HFF-Myc (cell line): Measurements from ENCODE around the gene AMPH.

Source experiments
- DNase-seq: peaks from one replicate; pipeline ENCODE4 v3.0.0-alpha.2; 2011; ENCODE audit warnings: low read depth; ENCODE audit errors: extremely low read depth
- H3K4me3 ChIP-seq: replicated peaks from 2 replicates; pipeline ENCODE4 v1.5.1; 2011; ENCODE audit warnings: low read depth, mild to moderate bottlenecking, control low read depth, low read length
- TF ChIP-seq, protein P1 (sequence below): IDR thresholded peaks from 2 replicates; pipeline ENCODE4 v1.5.1; 2012; ENCODE audit warnings: mild to moderate bottlenecking, low read depth, low read length, control low read depth; ENCODE audit errors: missing control alignments

Gene AMPH

DNA sequence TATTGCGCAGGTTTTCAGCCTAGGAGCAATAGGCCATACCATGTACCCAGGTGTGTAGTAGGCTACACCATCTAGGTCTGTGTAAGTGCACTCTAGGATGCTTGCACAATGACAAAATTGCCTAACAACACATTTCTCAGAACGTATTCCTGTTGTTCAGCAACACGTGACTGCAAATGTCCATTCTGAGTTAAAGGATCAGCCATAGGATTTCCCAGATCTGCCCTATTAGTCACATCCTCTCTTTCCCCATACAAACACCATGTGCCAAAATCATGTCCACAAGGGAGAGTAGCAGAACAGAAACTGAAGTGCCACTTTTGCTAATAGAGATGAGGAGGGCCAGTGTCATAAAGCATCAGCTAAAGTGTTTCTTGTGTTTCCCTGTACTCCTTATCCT is 42.6 kb upstream of the AMPH start:
- TF ChIP-seq, protein P1, sequence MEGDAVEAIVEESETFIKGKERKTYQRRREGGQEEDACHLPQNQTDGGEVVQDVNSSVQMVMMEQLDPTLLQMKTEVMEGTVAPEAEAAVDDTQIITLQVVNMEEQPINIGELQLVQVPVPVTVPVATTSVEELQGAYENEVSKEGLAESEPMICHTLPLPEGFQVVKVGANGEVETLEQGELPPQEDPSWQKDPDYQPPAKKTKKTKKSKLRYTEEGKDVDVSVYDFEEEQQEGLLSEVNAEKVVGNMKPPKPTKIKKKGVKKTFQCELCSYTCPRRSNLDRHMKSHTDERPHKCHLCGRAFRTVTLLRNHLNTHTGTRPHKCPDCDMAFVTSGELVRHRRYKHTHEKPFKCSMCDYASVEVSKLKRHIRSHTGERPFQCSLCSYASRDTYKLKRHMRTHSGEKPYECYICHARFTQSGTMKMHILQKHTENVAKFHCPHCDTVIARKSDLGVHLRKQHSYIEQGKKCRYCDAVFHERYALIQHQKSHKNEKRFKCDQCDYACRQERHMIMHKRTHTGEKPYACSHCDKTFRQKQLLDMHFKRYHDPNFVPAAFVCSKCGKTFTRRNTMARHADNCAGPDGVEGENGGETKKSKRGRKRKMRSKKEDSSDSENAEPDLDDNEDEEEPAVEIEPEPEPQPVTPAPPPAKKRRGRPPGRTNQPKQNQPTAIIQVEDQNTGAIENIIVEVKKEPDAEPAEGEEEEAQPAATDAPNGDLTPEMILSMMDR, result no peak
- DNase-seq, result peak; percentile 70
- no peak overlapping the region for H3K4me3 ChIP-seq

DNA sequence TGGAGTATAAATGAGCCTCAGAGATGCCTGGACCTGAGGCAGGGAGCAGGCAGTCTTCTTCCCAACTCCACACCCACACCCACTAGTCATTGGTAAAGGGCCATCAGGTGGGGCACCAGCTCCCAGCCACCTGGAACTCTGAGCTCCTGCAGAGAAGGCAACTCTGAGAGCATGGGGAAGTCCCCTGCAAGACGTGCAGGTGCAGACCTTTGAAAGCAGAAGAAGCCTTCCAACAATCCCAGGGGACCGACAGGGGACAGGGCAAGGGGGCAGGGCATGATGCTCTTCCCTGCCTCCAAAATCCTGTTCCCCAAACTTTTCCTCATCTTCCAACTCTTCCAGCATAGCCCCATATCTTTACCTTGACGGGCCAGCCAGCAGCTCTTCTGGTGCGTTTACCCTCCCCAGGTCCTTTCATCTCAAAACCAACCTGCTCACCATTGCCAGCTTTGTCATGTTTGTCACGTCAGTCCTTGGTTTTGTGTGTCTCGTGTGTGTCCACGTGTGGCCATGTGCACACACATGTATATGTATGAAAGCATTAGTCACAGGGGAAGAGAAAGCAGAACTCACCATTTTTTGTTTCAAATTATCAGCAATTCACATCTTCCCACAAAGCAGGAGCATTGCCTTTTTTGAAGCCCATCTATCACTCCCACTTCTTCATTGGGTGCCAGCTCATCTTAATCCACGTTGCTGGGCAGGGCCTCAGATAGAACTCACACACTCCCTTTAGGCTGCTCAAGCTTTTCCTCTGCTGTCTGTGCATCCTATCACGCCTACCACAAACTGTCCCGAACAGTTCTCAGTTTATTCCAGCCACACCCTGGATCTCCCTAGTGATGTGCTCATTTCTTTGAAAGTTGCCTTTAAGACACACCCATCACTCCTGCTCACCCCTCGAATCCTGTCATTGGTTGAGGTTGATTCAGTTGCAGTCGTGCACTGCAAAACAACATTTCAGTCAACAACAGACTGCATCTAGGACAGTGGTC is 41.0 kb upstream of the AMPH start:
- TF ChIP-seq, protein P1, result no peak
- no peak overlapping the region for H3K4me3 ChIP-seq
- DNase-seq, result no peak

DNA sequence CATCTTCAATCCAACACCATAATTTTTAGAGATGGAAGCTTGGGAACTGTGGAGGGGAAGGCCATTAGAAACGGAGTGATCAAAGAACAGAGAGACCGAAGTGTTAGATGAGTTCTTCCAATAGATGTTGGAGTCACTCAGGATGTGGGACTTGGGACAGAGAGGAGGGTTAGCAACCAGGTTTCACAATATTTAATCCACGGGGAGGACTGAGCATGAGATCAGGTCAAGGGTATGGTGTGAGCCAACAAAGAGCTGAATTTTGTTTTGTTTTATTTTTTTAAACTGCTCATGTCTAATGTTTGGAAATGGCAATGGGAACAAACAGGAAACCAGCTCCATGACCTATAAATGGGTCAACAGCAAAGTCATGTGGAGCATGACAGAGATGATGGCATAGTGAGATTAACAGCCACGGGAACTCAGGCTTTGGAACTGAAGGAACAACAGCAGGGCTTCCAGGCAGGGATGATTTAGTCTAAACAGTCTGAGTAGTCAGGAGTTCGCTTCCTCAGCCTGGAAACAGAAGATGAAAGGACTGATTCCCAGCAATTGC is 38.9 kb upstream of the AMPH start:
- TF ChIP-seq, protein P1, result no peak
- no peak for DNase-seq
- H3K4me3 ChIP-seq, result no peak overlapping the region

DNA sequence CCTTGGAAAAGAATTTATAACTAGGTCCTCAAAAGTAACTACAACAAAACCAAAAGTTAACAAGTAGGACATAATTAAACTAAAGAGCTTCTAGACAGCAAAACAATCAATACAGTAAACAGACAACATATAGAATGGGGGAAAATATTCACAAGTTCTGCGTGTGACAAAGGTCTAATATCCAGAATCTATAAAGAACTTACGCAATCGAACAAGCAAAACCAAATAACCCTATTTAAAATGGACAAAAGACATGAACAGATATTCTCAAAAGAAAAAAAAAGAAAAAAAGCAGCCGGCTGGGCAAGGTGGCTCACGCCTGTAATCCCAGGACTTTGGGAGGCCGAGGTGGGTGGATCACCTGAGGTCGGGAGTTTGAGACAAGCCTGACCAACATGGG is 33.8 kb upstream of the AMPH start:
- TF ChIP-seq, protein P1, result no peak
- DNase-seq, result no peak
- no peak overlapping the region for H3K4me3 ChIP-seq

DNA sequence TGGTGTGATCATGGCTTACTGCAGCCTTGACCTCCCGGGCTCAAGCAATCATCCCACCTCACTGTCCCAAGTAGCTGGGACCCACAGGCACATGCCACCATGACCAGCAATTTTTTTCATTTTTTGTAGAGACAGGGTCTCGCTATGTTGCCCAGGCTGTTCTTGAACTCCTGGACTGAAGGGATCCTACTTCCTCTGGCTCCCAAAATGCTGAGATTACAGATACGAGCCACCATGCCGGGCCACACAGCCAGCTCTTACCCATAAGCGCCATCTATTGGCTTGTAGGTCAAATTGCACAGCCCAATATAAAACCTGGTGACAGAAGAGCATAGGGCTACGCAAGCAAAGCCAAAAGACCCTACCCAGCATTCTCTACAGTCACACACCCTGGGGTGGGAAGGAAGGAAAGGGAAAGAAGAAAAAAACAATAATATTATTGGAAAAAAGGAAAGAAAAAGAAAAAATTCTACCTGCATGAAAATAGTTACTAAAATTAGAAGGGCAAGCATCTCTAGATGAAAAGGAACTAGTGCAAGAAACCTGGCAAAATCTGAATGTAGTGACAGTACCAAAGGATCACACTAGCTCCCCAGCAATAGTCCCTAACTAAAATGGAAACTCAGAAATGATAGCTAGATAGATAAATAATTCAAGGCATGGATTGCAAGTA is 29.4 kb upstream of the AMPH start:
- peak; percentile 41 for DNase-seq
- TF ChIP-seq, protein P1, result peak; percentile 79
- no peak overlapping the region for H3K4me3 ChIP-seq

DNA sequence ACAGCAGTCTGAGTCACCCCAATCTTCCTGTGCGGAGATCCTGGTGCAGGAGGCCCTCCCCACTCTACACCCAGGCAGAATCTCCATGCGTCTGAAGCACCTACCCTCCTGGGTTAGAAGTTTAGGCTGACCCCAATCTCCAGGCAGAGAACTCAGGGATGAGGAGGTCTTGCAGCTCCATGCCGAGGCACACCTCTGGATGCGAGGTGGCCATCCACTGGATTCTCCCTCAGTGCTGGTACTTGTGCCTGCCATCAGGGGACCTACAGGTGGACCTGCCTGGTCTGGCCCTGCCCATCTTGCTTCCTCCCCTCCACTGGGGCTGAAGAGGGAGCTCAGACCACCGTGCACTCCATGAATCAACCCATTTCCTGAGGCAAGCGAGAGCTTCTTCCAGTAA is 28.8 kb upstream of the AMPH start:
- DNase-seq, result no peak
- no peak overlapping the region for H3K4me3 ChIP-seq
- TF ChIP-seq, protein P1, result no peak
